ENCODE measurements around the gene KRTAP4-1.
"Not testable (repeated sequence)": the region's sequence is repeated elsewhere in the genome, so short reads cannot be mapped to it uniquely, and the experiment has no call there.

Gene KRTAP4-1

GRCh38 chr17:41184480-41184961 lies at the start of gene KRTAP4-1:
Gene KRTAP4-1, minus strand, starts transcription at chr17:41184911. Its CDS starts 57 bp downstream, at chr17:41184854.
- no peak for DNase-seq

DNA sequence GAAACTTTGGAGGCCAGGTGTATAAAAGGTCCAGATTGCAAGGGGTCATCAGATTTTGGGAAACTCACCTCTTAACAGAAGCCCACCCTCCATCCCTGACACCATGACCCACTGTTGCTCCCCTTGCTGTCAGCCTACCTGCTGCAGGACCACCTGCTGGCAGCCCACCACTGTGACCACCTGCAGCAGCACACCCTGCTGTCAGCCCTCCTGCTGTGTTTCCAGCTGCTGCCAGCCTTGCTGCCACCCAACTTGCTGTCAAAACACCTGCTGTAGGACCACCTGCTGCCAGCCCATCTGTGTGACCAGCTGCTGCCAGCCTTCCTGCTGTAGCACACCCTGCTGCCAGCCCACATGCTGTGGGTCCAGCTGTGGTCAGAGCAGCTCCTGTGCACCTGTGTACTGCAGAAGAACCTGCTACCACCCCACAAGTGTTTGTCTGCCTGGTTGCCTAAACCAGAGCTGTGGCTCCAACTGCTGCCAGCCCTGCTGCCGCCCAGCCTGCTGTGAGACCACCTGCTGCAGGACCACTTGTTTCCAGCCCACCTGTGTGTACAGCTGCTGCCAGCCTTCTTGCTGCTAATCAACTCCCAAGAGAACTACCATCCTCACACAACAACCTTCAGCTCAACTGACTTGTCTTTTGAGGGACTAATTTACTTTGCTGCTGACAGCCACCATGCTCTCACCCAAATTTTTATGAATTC lies 47.8 kb upstream of the KRTAP4-1 start, which contains the start of gene KRTAP9-3:
TSS of gene KRTAP9-3 (plus strand) at position 51 of the 707 bp plus-strand sequence. CDS start at position 104, 53 bp downstream.
- DNase-seq: not testable (repeated sequence)

DNA sequence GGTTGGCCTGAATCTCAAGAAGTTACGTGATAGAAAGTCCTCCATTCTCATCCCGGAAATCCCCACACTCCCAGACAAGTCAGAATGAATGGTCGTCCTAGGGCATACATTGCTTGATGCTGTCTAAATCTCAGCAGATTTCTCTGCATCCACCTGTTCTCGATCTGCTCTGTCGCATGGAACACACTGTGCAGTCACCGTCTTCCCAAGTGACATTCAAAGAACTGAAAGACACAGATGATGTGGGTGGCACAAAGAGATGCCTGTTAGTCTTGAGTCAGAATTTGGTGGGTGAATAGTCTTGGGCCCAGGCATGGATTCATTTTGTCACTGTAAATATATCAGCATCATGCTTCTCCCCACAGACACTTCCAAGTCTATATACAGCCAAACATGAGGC lies 47.0 kb upstream of the KRTAP4-1 start:
- DNase-seq: no peak

- DNase-seq: no peak
These were observed 45.4 kb upstream of the KRTAP4-1 start for GRCh38 chr17:41230094-41230493.

GRCh38 chr17:41226598-41227095 lies 41.9 kb upstream of the KRTAP4-1 start, which contains the start of gene KRTAP9-2:
Gene KRTAP9-2, plus strand, starts transcription at chr17:41226648. Its CDS starts 7 bp downstream, at chr17:41226655.
- not testable (repeated sequence) for DNase-seq

GRCh38 chr17:41226051-41226450 lies 41.3 kb upstream of the KRTAP4-1 start:
- DNase-seq: no peak

GRCh38 chr17:41223821-41224220 lies 39.1 kb upstream of the KRTAP4-1 start:
- DNase-seq: no peak

DNA sequence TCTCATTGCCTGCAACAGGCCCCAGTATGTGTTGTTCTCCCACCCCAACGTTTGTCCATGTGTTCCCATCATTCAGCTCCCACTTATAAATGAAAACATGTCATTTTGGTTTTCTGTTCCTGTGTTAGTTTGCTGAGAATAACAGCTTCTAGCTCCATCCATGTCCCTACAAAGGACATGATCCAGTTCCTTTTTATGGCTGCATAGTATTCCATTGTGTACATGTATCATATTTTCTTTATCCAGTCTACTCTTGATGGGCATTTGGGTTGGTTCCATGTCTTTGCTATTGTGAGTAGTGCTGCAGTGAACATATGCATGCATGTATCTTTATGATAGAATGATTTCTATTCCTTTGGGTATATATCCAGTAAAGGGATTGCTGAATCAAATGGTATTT lies 31.0 kb upstream of the KRTAP4-1 start:
- no peak for DNase-seq

DNA sequence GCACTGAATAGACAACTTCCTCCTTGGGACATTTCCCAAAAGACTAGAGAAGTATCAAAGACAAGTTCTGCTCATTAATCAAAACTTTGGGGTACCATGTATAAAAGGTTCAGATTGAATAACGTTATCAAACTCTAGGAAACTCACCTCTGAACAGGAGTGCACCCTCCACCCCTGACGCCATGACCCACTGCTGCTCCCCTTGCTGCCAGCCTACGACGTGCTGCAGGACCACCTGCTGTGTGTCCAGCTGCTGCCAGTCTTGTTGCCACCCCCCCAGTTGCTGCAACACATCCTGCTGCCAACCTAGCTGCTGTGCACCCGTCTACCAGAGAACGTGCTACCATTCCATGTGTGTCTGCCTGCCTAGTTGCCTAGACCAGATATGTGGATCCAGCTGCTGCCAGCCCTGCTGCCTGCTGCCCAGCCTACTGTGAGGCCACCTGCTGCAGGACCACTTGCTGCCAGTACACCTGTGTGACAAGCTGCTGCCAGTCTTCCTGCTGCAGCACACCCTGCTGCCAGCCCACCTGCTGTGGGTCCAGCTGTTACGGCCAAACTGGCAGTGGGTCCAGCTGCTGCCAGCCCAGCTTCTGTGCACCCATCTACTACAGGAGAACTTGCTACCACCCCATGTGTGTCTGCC lies 27.9 kb upstream of the KRTAP4-1 start:
- no peak for DNase-seq

DNA sequence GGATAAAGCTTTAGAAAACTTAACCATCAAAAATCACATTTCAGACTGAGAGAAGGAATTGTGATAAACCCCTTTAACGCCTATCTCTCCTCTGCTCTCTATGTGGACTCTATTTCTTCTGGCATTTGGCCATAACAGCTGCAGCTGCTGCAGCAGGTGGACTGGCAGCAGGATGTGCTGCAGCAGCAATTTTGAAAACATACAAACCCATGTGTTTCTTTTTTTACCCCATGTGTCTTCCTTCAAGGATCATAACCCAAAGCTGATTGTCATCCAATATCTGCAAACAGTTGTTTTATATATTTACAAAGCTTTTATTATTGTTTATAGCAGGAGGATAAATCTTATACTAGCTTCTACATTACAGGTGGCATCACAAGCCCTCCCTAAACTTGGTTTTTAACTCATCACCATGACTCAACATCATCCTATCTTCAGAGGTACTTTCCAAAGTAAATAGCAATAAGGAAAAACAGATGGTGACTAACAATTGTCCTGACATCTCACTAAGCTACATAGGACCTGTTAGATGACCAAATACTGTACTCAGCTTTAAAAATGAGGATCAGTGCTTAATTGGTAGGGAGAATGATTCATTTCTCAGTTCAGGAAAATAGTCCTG lies 27.2 kb upstream of the KRTAP4-1 start:
- no peak for DNase-seq

GRCh38 chr17:41199421-41200078 lies 14.8 kb upstream of the KRTAP4-1 start:
- DNase-seq: no peak

- no peak for DNase-seq
These were observed 11.4 kb upstream of the KRTAP4-1 start for GRCh38 chr17:41196068-41196467.

DNA sequence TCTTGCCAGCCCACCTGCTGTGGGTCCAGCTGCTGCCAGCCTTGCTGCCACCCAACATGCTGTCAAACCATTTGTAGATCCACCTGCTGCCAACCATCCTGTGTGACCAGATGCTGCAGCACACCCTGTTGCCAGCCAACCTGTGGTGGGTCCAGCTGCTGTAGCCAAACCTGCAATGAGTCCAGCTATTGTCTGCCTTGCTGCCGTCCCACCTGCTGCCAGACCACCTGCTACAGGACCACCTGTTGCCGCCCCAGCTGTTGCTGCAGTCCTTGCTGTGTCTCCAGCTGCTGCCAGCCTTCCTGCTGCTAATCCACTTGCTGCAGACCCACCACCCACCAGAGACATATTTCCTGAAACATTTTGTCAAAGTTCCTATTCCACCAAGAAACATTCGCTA lies 5.6 kb upstream of the KRTAP4-1 start:
- no peak for DNase-seq

DNA sequence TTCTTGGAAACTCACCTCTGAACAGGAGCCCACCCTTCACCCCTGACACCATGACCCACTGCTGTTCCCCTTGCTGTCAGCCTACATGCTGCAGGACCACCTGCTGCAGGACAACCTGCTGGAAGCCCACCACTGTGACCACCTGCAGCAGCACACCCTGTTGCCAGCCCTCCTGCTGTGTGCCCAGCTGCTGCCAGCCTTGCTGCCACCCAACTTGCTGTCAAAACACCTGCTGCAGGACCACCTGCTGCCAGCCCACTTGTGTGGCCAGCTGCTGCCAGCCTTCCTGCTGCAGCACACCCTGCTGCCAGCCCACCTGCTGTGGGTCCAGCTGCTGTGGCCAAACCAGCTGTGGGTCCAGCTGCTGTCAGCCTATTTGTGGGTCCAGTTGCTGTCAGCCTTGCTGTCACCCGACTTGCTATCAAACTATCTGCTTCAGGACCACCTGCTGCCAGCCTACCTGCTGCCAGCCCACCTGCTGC lies 5.2 kb upstream of the KRTAP4-1 start, which contains the start of gene KRTAP9-1:
TSS of gene KRTAP9-1 (plus strand) at position 51 of the 482 bp plus-strand sequence. CDS start at position 51, 0 bp downstream.
- not testable (repeated sequence) for DNase-seq

DNA sequence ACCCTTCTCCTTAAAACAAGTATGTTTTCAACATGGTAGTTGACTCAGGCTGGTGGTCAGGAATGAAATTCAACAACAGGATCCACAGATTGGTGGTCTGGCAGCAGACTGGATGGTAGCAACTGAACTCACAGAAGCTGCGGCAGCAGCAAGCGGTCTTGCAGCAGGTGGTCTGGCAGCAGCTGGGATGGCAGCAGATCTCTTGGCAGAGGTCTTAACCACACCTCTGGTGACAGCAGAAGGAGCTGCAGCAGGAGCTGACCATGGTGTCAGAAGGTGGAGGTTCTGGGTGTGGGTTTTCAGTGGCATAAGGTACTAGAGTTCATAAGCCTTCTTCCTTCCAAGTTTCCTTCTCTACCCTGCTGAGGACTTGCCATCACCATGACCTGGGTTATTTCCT lies 2.2 kb upstream of the KRTAP4-1 start:
- no peak for DNase-seq

- no peak for DNase-seq
These were observed 290 bp upstream of the KRTAP4-1 start for GRCh38 chr17:41185001-41185400.

DNA sequence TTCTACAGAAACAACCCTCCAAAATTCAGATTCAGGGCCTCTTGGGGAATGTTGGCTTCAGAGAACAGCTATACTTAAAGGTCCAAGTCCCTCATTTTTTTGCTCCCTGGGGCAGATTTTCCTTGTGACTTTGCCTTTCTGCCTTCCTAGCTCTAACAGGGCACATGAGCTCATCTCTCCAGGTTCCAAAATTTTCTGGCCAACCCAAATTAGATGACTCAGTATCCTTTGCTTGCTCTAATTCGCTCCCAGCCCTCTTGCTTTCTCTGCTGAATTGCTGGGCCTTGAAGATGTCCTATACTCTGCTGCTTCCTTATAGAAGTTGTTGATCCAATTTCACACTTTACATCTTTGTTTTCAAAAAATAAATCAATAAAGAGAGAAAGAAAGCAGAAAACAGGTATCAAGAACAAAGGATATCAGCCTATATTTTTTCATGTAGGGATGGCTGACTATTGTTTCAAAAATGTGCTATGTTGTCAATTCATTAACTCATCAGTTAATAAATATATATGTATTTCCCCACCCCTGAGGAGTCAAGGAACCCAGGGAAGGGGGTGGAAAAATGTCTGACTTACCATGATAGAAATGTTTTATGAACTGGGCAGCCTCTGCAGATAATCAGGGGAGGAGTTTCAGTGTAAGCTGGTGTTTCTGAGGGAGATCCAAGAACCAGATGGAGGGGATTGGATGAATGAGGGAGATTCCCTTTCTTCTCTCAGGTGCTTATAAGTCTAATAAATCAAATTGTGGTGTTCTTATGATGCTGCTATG lies 5.7 kb downstream of the KRTAP4-1 start:
- DNase-seq: no peak

DNA sequence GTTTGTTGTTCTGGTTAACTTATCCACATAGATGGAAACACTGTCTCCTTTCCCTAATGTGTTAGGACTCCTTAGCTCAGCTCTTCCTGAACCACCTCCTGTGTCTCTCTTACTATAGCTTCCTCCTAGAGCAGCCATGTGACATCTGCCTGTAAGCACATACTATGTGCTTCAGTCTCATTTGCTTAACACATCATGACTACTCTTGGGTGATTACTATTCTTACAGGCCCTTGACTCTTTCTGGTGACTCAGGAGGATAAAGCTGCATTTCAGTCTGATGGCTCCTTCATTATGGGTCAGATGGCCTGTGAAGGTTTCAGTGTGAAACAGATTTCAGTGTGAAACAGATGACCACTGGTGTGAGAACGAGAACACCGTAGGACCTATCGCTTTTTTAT lies 6.4 kb downstream of the KRTAP4-1 start:
- no peak for DNase-seq

DNA sequence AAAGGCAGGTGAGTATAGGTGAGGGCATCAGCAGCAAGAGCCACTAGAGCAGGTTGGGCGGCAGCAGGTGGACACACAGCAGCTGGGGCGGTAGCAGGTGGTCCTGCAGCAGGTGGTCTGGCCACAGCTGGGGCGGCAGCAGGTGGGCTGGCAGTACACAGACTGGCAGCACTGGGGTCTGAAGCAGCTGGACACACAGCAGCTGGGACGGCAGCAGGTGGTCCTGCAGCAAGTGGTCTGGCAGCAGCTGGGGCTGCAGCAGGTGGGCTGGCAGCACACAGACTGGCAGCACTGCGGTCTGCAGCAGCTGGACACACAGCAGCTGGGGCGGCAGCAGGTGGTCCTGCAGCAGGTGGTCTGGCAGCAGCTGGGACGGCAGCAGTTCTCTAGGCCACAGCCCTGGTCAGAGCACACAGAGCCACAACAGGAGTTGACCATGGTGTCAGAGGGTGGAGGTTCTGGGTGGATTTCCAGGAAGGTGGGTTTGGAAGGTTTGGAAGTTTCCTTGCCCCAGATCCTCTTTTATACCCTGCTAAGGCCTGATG lies 6.9 kb downstream of the KRTAP4-1 start, which contains the start of gene KRTAP4-2:
TSS of gene KRTAP4-2 (minus strand) at position 495 of the 545 bp plus-strand sequence. CDS start at position 438, 57 bp downstream.
- no peak for DNase-seq

GRCh38 chr17:41176744-41177387 lies 7.8 kb downstream of the KRTAP4-1 start:
- DNase-seq: no peak

GRCh38 chr17:41171886-41172285 lies 12.8 kb downstream of the KRTAP4-1 start:
- no peak for DNase-seq

Data from CD4-positive, alpha-beta T cell treated with Interleukin-10 for 1 hour (primary cell).